HepG2 (cell line): ENCODE data around the gene GRHPR. TPM values are rescaled to one million over a fixed set of nuclear protein-coding genes. Genes with fewer than 3 reads are reported as not detected.

Experiments used
- FOXP1 ChIP-seq, 2 experiments: fragments of 450-650 bp in 1 of 2; IDR thresholded peaks; 2 replicates each; pipeline ENCODE4 v1.6.1; 2017 to 2018; ENCODE audit warnings: antibody characterized with exemption in 1 of 2
- GTF2F1 ChIP-seq: fragments of 150-350 bp; IDR thresholded peaks from 2 replicates; pipeline ENCODE4 v1.6.1; 2014; ENCODE audit warnings: low read length
- HNRNPUL1 ChIP-seq: fragments of 200-400 bp; formaldehyde crosslinking; IDR thresholded peaks from 2 replicates; pipeline ENCODE4 v1.6.1; 2017; ENCODE audit warnings: low read depth, mild to moderate bottlenecking, low read length, moderate library complexity
- IKZF4 ChIP-seq: sonication (generic); formaldehyde crosslinking; IDR thresholded peaks from 2 replicates; pipeline ENCODE4 v1.5.1; 2020; ENCODE audit warnings: borderline replicate concordance, mild to moderate bottlenecking, low read depth, missing genetic modification reagents; ENCODE audit errors: not compliant biosample characterization
- MAF1 ChIP-seq: sonication (generic); formaldehyde crosslinking; IDR thresholded peaks from 2 replicates; pipeline ENCODE4 v1.5.0; 2020; ENCODE audit warnings: missing genetic modification reagents, borderline replicate concordance
- NFIB ChIP-seq: sonication (generic); formaldehyde crosslinking; IDR thresholded peaks from 2 replicates; pipeline ENCODE4 v1.9.0; 2021; ENCODE audit warnings: missing genetic modification reagents, mild to moderate bottlenecking, borderline replicate concordance
- NFYB ChIP-seq: sonication (generic); formaldehyde crosslinking; IDR thresholded peaks from 2 replicates; pipeline ENCODE4 v1.4.0; 2020; ENCODE audit warnings: missing genetic modification reagents
- PITX1 ChIP-seq: sonication (generic); formaldehyde crosslinking; IDR thresholded peaks from 2 replicates; pipeline ENCODE4 v1.5.1; 2020; ENCODE audit warnings: mild to moderate bottlenecking, missing genetic modification reagents
- RBFOX2 ChIP-seq: fragments of 200-400 bp; formaldehyde crosslinking; IDR thresholded peaks from 2 replicates; pipeline ENCODE4 v1.6.1; 2017; ENCODE audit warnings: low read depth, mild to moderate bottlenecking, low read length
- SAFB2 ChIP-seq: sonication (generic); formaldehyde crosslinking; IDR thresholded peaks from 2 replicates; pipeline ENCODE4 v1.5.1; 2020; ENCODE audit warnings: missing genetic modification reagents, low read depth, mild to moderate bottlenecking, borderline replicate concordance
- SALL2 ChIP-seq: sonication (generic); formaldehyde crosslinking; IDR thresholded peaks from 2 replicates; pipeline ENCODE4 v1.8.1; 2023; ENCODE audit warnings: mild to moderate bottlenecking, missing genetic modification reagents, inconsistent platforms
- SIX4 ChIP-seq: sonication (generic); formaldehyde crosslinking; IDR thresholded peaks from 2 replicates; pipeline ENCODE4 v1.4.0; 2020; ENCODE audit warnings: missing genetic modification reagents
- SOX5 ChIP-seq: IDR thresholded peaks from 2 replicates; pipeline ENCODE4 v1.6.1; 2016; ENCODE audit warnings: borderline replicate concordance
- ZC3H13 ChIP-seq: sonication (generic); formaldehyde crosslinking; IDR thresholded peaks from 2 replicates; pipeline ENCODE4 v1.8.1; 2023; ENCODE audit warnings: mild to moderate bottlenecking, missing genetic modification reagents, moderate library complexity
- ZMYM3 ChIP-seq: sonication (generic); formaldehyde crosslinking; IDR thresholded peaks from 2 replicates; pipeline ENCODE4 v1.5.1; 2020; ENCODE audit warnings: mild to moderate bottlenecking, missing genetic modification reagents
- ZNF136 ChIP-seq: sonication (generic); formaldehyde crosslinking; IDR thresholded peaks from 2 replicates; pipeline ENCODE4 v1.8.1; 2022; ENCODE audit warnings: low read depth, mild to moderate bottlenecking, moderate library complexity, missing genetic modification reagents
- ZNF510 ChIP-seq: sonication (generic); formaldehyde crosslinking; IDR thresholded peaks from 2 replicates; pipeline ENCODE4 v1.4.0; 2020; ENCODE audit warnings: low read depth, mild to moderate bottlenecking, missing genetic modification reagents
- ZNF550 ChIP-seq: sonication (generic); formaldehyde crosslinking; IDR thresholded peaks from 2 replicates; pipeline ENCODE4 v1.4.0; 2020; ENCODE audit warnings: mild to moderate bottlenecking, missing genetic modification reagents, borderline replicate concordance
- ZNF644 ChIP-seq: IDR thresholded peaks from 2 replicates; pipeline ENCODE4 v1.6.1; 2016; ENCODE audit warnings: low read depth
- ZNF652 ChIP-seq: IDR thresholded peaks from 2 replicates; pipeline ENCODE4 v1.6.1; 2016; ENCODE audit warnings: low read depth, borderline replicate concordance
- ZNF720 ChIP-seq: sonication (generic); formaldehyde crosslinking; IDR thresholded peaks from 2 replicates; pipeline ENCODE4 v1.4.0; 2020; ENCODE audit warnings: missing genetic modification reagents
- ZNF776 ChIP-seq: sonication (generic); formaldehyde crosslinking; IDR thresholded peaks from 2 replicates; pipeline ENCODE4 v1.4.0; 2020; ENCODE audit warnings: mild to moderate bottlenecking, missing genetic modification reagents
- ZNF790 ChIP-seq: sonication (generic); formaldehyde crosslinking; IDR thresholded peaks from 2 replicates; pipeline ENCODE4 v1.8.0; 2022; ENCODE audit warnings: missing genetic modification reagents, mild to moderate bottlenecking, borderline replicate concordance
- ZNF83 ChIP-seq: sonication (generic); formaldehyde crosslinking; IDR thresholded peaks from 2 replicates; pipeline ENCODE4 v1.4.0; 2020; ENCODE audit warnings: missing genetic modification reagents, mild to moderate bottlenecking, borderline replicate concordance
- polyA plus RNA-seq, 8 experiments: library from polyadenylated mRNA; depleted of rRNA in 3 of 8; stranded (reverse) in 7 of 8; unstranded in 1 of 8; fragments of >200 nt; fragmentation: Illumina TruSeq in 4 of 8; extraction: Trizol in 4 of 8; gene quantifications; 2 replicates each; pipeline versions ENCODE4 v1.2.1 to v1.2.3, GENCODE V29; 2011 to 2016; ENCODE audit warnings: low read depth in 4 of 8, missing spikeins in 1 of 8, mixed read lengths in 1 of 8; ENCODE audit not compliant: insufficient read depth in 1 of 8
- total RNA-seq, 5 experiments: library from RNA; depleted of rRNA; stranded (reverse); fragments of >200 nt; fragmentation: Illumina TruSeq; extraction: Trizol; gene quantifications; 2 replicates each; pipeline ENCODE4 v1.2.3, GENCODE V29; 2016; ENCODE audit warnings: low read depth in 1 of 5
- TF ChIP-seq, protein P1 (sequence below): sonication (generic); formaldehyde crosslinking; IDR thresholded peaks from 2 replicates; pipeline ENCODE4 v1.4.0; 2020; ENCODE audit warnings: low read depth, mild to moderate bottlenecking, missing genetic modification reagents
- TF ChIP-seq, protein P2 (sequence below), 2 experiments: fragments of 450-650 bp in 1 of 2; sonication (generic) in 1 of 2; formaldehyde crosslinking; IDR thresholded peaks; 2 replicates each; pipeline versions ENCODE4 v1.5.0 to v1.8.0; 2020 to 2022; ENCODE audit warnings: mild to moderate bottlenecking in 1 of 2, missing genetic modification reagents in 1 of 2
- TF ChIP-seq, protein P3 (sequence below): sonication (generic); formaldehyde crosslinking; IDR thresholded peaks from 2 replicates; pipeline ENCODE4 v1.4.0; 2020; ENCODE audit warnings: mild to moderate bottlenecking, missing genetic modification reagents

GRHPR gene
- total and polyA plus RNA-seq, 2 of the 13 experiments (the other 11 are each of a cell fraction or from before 2014, with no cell fraction given), result 113 to 115 TPM

- TF ChIP-seq ZNF652 (no peak), HNRNPUL1 (no peak), SIX4 (no peak), ZNF644 (CRISPR knock-in tag) (no peak), ZNF136 (no peak), ZNF550 (CRISPR knock-in tag) (no peak), ZNF720 (CRISPR knock-in tag) (no peak), GTF2F1 (no peak), NFIB (CRISPR knock-in tag) (no peak), NFYB (CRISPR knock-in tag) (peak; percentile 80), SALL2 (CRISPR knock-in tag) (no peak), ZNF790 (CRISPR knock-in tag) (no peak), SOX5 (CRISPR knock-in tag) (no peak), RBFOX2 (peak; percentile 88), FOXP1 (IDR thresholded peaks at IDR 0.05) (no peak), FOXP1 (CRISPR knock-in tag; IDR thresholded peaks at IDR 0.05) (no peak), ZC3H13 (CRISPR knock-in tag) (no peak; the same call in 1 of the 2 replicates), ZNF510 (CRISPR knock-in tag) (no peak), SAFB2 (CRISPR knock-in tag) (no peak), ZNF83 (CRISPR knock-in tag) (no peak), IKZF4 (CRISPR knock-in tag) (peak; percentile 27), MAF1 (no peak), PITX1 (CRISPR knock-in tag) (peak; percentile 50; the same call in 1 of the 2 replicates), ZNF776 (peak; percentile 74; the same call in 1 of the 2 replicates), ZMYM3 (CRISPR knock-in tag) (peak; percentile 28; the same call in 1 of the 2 replicates)
- TF ChIP-seq, protein P1, sequence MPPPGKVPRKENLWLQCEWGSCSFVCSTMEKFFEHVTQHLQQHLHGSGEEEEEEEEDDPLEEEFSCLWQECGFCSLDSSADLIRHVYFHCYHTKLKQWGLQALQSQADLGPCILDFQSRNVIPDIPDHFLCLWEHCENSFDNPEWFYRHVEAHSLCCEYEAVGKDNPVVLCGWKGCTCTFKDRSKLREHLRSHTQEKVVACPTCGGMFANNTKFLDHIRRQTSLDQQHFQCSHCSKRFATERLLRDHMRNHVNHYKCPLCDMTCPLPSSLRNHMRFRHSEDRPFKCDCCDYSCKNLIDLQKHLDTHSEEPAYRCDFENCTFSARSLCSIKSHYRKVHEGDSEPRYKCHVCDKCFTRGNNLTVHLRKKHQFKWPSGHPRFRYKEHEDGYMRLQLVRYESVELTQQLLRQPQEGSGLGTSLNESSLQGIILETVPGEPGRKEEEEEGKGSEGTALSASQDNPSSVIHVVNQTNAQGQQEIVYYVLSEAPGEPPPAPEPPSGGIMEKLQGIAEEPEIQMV (CRISPR knock-in tag), result no peak
- TF ChIP-seq, protein P2, sequence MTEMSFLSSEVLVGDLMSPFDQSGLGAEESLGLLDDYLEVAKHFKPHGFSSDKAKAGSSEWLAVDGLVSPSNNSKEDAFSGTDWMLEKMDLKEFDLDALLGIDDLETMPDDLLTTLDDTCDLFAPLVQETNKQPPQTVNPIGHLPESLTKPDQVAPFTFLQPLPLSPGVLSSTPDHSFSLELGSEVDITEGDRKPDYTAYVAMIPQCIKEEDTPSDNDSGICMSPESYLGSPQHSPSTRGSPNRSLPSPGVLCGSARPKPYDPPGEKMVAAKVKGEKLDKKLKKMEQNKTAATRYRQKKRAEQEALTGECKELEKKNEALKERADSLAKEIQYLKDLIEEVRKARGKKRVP (CRISPR knock-in tag; IDR thresholded peaks at IDR 0.05), result no peak
- TF ChIP-seq, protein P3, sequence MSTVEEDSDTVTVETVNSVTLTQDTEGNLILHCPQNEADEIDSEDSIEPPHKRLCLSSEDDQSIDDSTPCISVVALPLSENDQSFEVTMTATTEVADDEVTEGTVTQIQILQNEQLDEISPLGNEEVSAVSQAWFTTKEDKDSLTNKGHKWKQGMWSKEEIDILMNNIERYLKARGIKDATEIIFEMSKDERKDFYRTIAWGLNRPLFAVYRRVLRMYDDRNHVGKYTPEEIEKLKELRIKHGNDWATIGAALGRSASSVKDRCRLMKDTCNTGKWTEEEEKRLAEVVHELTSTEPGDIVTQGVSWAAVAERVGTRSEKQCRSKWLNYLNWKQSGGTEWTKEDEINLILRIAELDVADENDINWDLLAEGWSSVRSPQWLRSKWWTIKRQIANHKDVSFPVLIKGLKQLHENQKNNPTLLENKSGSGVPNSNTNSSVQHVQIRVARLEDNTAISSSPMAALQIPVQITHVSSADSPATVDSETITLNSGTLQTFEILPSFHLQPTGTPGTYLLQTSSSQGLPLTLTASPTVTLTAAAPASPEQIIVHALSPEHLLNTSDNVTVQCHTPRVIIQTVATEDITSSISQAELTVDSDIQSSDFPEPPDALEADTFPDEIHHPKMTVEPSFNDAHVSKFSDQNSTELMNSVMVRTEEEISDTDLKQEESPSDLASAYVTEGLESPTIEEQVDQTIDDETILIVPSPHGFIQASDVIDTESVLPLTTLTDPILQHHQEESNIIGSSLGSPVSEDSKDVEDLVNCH (CRISPR knock-in tag), result no peak
Observed at GRCh38 chr9:37485389-37486255, 63.1 kb downstream of the GRHPR start, which contains the start of gene POLR1E (continued).
